ENCODE data around the gene TLE6. TPM values are rescaled to one million over a fixed set of nuclear protein-coding genes. Genes with fewer than 3 reads are reported as not detected.

TLE6 gene
- total and polyA plus RNA-seq, 2 of the 8 experiments (the other 6 are each of a cell fraction or from before 2014, with no cell fraction given), result 2.5 to 2.9 TPM

GRCh38 chr19:2974342-2975041 lies 2.9 kb upstream of the TLE6 start (continued):
- TF ChIP-seq, protein P1, sequence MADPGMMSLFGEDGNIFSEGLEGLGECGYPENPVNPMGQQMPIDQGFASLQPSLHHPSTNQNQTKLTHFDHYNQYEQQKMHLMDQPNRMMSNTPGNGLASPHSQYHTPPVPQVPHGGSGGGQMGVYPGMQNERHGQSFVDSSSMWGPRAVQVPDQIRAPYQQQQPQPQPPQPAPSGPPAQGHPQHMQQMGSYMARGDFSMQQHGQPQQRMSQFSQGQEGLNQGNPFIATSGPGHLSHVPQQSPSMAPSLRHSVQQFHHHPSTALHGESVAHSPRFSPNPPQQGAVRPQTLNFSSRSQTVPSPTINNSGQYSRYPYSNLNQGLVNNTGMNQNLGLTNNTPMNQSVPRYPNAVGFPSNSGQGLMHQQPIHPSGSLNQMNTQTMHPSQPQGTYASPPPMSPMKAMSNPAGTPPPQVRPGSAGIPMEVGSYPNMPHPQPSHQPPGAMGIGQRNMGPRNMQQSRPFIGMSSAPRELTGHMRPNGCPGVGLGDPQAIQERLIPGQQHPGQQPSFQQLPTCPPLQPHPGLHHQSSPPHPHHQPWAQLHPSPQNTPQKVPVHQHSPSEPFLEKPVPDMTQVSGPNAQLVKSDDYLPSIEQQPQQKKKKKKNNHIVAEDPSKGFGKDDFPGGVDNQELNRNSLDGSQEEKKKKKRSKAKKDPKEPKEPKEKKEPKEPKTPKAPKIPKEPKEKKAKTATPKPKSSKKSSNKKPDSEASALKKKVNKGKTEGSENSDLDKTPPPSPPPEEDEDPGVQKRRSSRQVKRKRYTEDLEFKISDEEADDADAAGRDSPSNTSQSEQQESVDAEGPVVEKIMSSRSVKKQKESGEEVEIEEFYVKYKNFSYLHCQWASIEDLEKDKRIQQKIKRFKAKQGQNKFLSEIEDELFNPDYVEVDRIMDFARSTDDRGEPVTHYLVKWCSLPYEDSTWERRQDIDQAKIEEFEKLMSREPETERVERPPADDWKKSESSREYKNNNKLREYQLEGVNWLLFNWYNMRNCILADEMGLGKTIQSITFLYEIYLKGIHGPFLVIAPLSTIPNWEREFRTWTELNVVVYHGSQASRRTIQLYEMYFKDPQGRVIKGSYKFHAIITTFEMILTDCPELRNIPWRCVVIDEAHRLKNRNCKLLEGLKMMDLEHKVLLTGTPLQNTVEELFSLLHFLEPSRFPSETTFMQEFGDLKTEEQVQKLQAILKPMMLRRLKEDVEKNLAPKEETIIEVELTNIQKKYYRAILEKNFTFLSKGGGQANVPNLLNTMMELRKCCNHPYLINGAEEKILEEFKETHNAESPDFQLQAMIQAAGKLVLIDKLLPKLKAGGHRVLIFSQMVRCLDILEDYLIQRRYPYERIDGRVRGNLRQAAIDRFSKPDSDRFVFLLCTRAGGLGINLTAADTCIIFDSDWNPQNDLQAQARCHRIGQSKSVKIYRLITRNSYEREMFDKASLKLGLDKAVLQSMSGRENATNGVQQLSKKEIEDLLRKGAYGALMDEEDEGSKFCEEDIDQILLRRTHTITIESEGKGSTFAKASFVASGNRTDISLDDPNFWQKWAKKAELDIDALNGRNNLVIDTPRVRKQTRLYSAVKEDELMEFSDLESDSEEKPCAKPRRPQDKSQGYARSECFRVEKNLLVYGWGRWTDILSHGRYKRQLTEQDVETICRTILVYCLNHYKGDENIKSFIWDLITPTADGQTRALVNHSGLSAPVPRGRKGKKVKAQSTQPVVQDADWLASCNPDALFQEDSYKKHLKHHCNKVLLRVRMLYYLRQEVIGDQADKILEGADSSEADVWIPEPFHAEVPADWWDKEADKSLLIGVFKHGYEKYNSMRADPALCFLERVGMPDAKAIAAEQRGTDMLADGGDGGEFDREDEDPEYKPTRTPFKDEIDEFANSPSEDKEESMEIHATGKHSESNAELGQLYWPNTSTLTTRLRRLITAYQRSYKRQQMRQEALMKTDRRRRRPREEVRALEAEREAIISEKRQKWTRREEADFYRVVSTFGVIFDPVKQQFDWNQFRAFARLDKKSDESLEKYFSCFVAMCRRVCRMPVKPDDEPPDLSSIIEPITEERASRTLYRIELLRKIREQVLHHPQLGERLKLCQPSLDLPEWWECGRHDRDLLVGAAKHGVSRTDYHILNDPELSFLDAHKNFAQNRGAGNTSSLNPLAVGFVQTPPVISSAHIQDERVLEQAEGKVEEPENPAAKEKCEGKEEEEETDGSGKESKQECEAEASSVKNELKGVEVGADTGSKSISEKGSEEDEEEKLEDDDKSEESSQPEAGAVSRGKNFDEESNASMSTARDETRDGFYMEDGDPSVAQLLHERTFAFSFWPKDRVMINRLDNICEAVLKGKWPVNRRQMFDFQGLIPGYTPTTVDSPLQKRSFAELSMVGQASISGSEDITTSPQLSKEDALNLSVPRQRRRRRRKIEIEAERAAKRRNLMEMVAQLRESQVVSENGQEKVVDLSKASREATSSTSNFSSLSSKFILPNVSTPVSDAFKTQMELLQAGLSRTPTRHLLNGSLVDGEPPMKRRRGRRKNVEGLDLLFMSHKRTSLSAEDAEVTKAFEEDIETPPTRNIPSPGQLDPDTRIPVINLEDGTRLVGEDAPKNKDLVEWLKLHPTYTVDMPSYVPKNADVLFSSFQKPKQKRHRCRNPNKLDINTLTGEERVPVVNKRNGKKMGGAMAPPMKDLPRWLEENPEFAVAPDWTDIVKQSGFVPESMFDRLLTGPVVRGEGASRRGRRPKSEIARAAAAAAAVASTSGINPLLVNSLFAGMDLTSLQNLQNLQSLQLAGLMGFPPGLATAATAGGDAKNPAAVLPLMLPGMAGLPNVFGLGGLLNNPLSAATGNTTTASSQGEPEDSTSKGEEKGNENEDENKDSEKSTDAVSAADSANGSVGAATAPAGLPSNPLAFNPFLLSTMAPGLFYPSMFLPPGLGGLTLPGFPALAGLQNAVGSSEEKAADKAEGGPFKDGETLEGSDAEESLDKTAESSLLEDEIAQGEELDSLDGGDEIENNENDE (IDR thresholded peaks at IDR 0.05; ENCODE audit: insufficient replicate concordance, low read length), result no peak
- TF ChIP-seq EP300 (IDR thresholded peaks at IDR 0.05; ENCODE audit: borderline replicate concordance in 1 of 2, low read depth in 2 of 2, low read length in 2 of 2) (no peak), NANOG (IDR thresholded peaks at IDR 0.05; ENCODE audit: insufficient read depth, low read depth, low read length, poor library complexity, severe bottlenecking) (no peak), POLR2AphosphoS5 (IDR thresholded peaks at IDR 0.05; ENCODE audit: low read depth, low read length) (no peak)
- TF ChIP-seq, protein P2, sequence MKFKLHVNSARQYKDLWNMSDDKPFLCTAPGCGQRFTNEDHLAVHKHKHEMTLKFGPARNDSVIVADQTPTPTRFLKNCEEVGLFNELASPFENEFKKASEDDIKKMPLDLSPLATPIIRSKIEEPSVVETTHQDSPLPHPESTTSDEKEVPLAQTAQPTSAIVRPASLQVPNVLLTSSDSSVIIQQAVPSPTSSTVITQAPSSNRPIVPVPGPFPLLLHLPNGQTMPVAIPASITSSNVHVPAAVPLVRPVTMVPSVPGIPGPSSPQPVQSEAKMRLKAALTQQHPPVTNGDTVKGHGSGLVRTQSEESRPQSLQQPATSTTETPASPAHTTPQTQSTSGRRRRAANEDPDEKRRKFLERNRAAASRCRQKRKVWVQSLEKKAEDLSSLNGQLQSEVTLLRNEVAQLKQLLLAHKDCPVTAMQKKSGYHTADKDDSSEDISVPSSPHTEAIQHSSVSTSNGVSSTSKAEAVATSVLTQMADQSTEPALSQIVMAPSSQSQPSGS (IDR thresholded peaks at IDR 0.05; ENCODE audit: low read length), result no peak
